Gastrocnemius medialis (tissue), 4 donors: ENCODE data around the gene THEM5. TPM values are rescaled to one million over a fixed set of nuclear protein-coding genes. Genes with fewer than 3 reads are reported as not detected.
A peak's percentile ranks its signal among the peaks of the same experiment; 100 is the strongest.

Source experiments
- ATAC-seq, 2 donors: fragments of 150-250 bp; one replicate each; pipeline ENCODE4 v1.9.1; 2016
- DNase-seq, 2 donors: peaks; one replicate each; pipeline ENCODE4 v3.0.0-alpha.2; 2019
- H3K27ac ChIP-seq, 4 donors: fragments of 200-600 bp; sonication (generic); 1 replicate in 1 of 4; 2 replicates in 3 of 4; pipeline ENCODE4 v1.5.1; 2016 to 2018; ENCODE audit warnings: mild to moderate bottlenecking in 2 of 4, moderate library complexity in 1 of 4
- H3K27me3 ChIP-seq, 3 donors: fragments of 200-600 bp; sonication (generic) in 2 of 3; 1 replicate in 1 of 3; 2 replicates in 2 of 3; pipeline versions ENCODE4 v1.5.1 to v1.6.0; 2016 to 2019; ENCODE audit warnings: mild to moderate bottlenecking in 1 of 3, moderate library complexity in 1 of 3
- H3K36me3 ChIP-seq, 2 donors: fragments of 200-600 bp; sonication (generic) in 1 of 2; one replicate each; pipeline ENCODE4 v1.5.1; 2017 to 2018
- H3K4me1 ChIP-seq, 2 donors: fragments of 200-600 bp; sonication (generic) in 1 of 2; one replicate each; pipeline ENCODE4 v1.5.1; 2016 to 2017; ENCODE audit warnings: mild to moderate bottlenecking in 2 of 2
- H3K4me3 ChIP-seq, 4 donors: fragments of 200-600 bp; sonication (generic) in 3 of 4; 1 replicate in 1 of 4; 2 replicates in 3 of 4; pipeline ENCODE4 v1.5.1; 2016 to 2019; ENCODE audit warnings: mild to moderate bottlenecking in 2 of 4
- H3K9me3 ChIP-seq, 3 donors: fragments of 200-600 bp; sonication (generic) in 2 of 3; 1 replicate in 1 of 3; 2 replicates in 2 of 3; pipeline ENCODE4 v1.5.1; 2016 to 2019
- POLR2A ChIP-seq, 2 donors: fragments of 450-650 bp; IDR thresholded peaks; one replicate each; pipeline ENCODE4 v1.6.1; 2017; ENCODE audit warnings: antibody characterized with exemption in 2 of 2, mild to moderate bottlenecking in 2 of 2, moderate library complexity in 2 of 2
- in situ Hi-C, 4 donors: fragments of 200-750 bp; cut with MboI; loops; one replicate each; pipeline versions ENCODE4 v1.15.0 to v1.8.0; 2017; ENCODE audit warnings: low sequenced_read_pairs in 4 of 4
- intact Hi-C: fragments of 100-400 bp; cut with DNase I; formaldehyde crosslinking; loops from one replicate; pipeline ENCODE4 v1.15.1; 2023; ENCODE audit warnings: low total_unique reads
- total RNA-seq, 4 donors: library from RNA; depleted of rRNA; stranded (reverse); fragments of >200 nt; gene quantifications; one replicate each; pipeline versions ENCODE4 v1.1.0 to v1.2.3, GENCODE V29; 2016
- TF ChIP-seq, protein P1 (sequence below), 5 experiments: fragments of 450-650 bp in 3 of 5; fragments of 200-600 bp in 2 of 5; sonication (generic) in 2 of 5; IDR thresholded peaks in 4 of 5; conservative IDR thresholded peaks in 1 of 5; 1 replicate in 4 of 5; 2 replicates in 1 of 5; pipeline ENCODE4 v1.5.1; 2016 to 2019; ENCODE audit warnings: antibody characterized with exemption in 5 of 5, mild to moderate bottlenecking in 3 of 5, moderate library complexity in 3 of 5

The THEM5 gene
- total RNA-seq, 4 donors from 2014 or later: not detected

DNA sequence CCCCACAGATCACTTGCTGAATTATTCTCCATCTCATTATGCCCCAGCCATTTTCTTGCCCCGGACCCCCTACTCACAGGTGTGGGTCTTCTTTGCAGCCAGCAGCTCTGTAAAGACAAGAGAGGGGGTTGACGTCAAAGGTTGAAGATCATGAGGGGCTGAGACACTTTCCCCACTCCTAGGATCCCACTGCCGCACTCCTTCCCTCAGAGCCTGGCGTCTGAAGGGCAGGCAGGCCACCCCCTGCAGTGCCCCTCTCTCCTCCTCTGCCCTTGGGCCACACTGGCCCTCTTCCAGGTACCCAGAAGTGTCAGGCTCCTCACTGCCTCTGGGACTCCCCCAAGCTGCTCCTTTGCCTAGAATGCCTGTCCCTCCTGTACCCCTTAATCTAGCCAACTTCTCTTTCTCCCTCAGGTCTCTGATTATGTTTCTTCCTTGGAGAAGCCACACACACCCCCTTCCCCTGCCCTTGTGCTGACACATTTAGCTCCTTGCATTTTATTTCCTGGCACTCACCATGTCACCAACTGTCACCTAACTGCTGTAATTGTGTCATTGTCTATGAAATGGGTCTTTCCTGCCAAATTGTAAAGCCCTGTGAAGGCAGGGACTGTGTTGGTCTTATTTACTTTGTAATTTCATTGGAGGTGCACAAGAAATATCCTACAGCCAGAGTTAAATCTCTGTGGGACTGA, 24.0 kb downstream of the THEM5 start:
- Histone ChIP-seq H3K36me3 (no peaks in the 10 kb centered on the region), H3K4me1 (peaks cover 58 to 73% of the 10 kb centered on the region in 2 donors), H3K27ac (peak overlapping the region; percentile 98 to 99 (median 99)), H3K4me3 (peak overlapping the region in 2 of 4 donors; percentile 78 to 84), H3K9me3 (no peaks in the 10 kb centered on the region), H3K27me3 (no peaks in the 10 kb centered on the region)
- no peak for DNase-seq
- intact Hi-C loops: loop anchor here (5.0 to 10.0 kb wide), 5 partner anchors 287 to 1805 kb away; partner anchors contain the start of genes CHTOP, TUFT1 and ZNF687
- no peak for TF ChIP-seq POLR2A (IDR thresholded peaks at IDR 0.05)
- TF ChIP-seq, protein P1, sequence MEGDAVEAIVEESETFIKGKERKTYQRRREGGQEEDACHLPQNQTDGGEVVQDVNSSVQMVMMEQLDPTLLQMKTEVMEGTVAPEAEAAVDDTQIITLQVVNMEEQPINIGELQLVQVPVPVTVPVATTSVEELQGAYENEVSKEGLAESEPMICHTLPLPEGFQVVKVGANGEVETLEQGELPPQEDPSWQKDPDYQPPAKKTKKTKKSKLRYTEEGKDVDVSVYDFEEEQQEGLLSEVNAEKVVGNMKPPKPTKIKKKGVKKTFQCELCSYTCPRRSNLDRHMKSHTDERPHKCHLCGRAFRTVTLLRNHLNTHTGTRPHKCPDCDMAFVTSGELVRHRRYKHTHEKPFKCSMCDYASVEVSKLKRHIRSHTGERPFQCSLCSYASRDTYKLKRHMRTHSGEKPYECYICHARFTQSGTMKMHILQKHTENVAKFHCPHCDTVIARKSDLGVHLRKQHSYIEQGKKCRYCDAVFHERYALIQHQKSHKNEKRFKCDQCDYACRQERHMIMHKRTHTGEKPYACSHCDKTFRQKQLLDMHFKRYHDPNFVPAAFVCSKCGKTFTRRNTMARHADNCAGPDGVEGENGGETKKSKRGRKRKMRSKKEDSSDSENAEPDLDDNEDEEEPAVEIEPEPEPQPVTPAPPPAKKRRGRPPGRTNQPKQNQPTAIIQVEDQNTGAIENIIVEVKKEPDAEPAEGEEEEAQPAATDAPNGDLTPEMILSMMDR (IDR thresholded peaks at IDR 0.05 in 4 of 5, conservative IDR thresholded peaks at IDR 0.05 in 1 of 5): no peak
- no peak for ATAC-seq
- in situ Hi-C loops: loop anchor here (5.0 to 25.0 kb wide), 4 partner anchors 42 to 242 kb away; partner anchors contain the start of gene SNX27 (in 1 of the 4)

DNA sequence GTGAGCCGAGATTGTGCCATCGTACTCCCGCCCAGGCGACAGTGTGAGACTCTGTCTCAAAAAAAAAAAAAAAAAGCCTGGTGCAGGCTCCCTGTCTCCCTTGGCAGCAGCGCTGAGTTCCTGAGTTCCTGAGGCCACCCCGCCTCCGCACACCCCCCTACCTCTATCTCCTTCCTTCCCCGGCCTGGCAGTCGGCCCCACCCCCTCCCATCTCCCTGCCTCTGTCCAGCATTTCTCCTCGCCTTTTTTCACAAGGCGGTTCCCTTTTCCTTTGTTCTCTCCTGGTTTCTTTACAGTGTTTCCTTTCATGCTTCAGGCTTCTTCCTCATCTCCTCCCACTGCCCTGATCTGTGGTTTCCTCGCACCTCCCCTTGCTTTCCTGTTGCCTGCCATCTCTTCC, 24.6 kb downstream of the THEM5 start:
- Histone ChIP-seq H3K27ac (peak overlapping the region; percentile 98 to 99 (median 99)), H3K4me1 (peaks cover 58 to 75% of the 10 kb centered on the region in 2 donors)
- ATAC-seq: no peak

DNA sequence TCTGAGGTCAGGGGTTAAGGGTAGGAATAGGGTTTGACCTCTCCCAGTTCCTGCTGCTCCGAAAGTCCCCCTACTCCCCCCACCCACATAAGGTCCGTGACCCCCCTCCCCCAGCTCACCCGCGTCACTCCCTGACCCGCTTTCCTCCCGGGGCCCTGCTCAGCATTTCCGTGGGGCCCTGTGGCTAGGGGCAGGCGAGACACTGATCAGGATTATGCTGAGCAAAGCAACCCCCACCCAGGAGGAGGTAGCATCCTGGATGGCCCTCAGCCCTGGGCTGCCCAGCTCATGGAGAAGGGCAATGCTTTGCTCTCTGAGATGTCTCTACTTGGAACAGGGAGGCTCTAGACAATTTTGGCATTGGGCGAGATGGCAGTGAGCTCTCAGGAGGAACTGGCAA, 25.7 kb downstream of the THEM5 start:
- H3K9me3 ChIP-seq: no peaks in the 10 kb centered on the region
- DNase-seq (no peak), ATAC-seq (no peak)
- H3K36me3 ChIP-seq: no peaks in the 10 kb centered on the region
- H3K4me3 ChIP-seq: peak overlapping the region in 1 of 4 donors; percentile 5
- in situ Hi-C loops (loop anchor here in 3 of 4 donors (5.0 to 25.0 kb wide), 3 partner anchors 41 to 241 kb away; partner anchors contain the start of gene SNX27 (in 1 of the 3)), intact Hi-C loops (loop anchor here (10.0 kb wide), 1 partner anchor 813 kb away; no protein-coding TSS in a partner anchor)
- TF ChIP-seq POLR2A (IDR thresholded peaks at IDR 0.05): no peak
- TF ChIP-seq, protein P1 (IDR thresholded peaks at IDR 0.05 in 4 of 5, conservative IDR thresholded peaks at IDR 0.05 in 1 of 5): no peak
- peaks cover 49 to 64% of the 10 kb centered on the region in 2 donors for H3K4me1 ChIP-seq
- no peaks in the 10 kb centered on the region for H3K27me3 ChIP-seq
- H3K27ac ChIP-seq: peak overlapping the region; percentile 98 to 99 (median 99)

More for the DNA sequence above, 24.6 kb downstream of the THEM5 start:
- no peak for TF ChIP-seq POLR2A (IDR thresholded peaks at IDR 0.05)
- TF ChIP-seq, protein P1 (IDR thresholded peaks at IDR 0.05 in 4 of 5, conservative IDR thresholded peaks at IDR 0.05 in 1 of 5): no peak
- Histone ChIP-seq H3K4me3 (no peak overlapping the region), H3K36me3 (no peaks in the 10 kb centered on the region), H3K9me3 (no peaks in the 10 kb centered on the region), H3K27me3 (no peaks in the 10 kb centered on the region)
- peak in 1 of 2 donors; percentile 80 for DNase-seq
- in situ Hi-C loops: loop anchor here in 3 of 4 donors (5.0 to 25.0 kb wide), 3 partner anchors 42 to 242 kb away; partner anchors contain the start of gene SNX27 (in 1 of the 3)
- intact Hi-C loops: loop anchor here (10.0 kb wide), 1 partner anchor 814 kb away; no protein-coding TSS in a partner anchor

DNA sequence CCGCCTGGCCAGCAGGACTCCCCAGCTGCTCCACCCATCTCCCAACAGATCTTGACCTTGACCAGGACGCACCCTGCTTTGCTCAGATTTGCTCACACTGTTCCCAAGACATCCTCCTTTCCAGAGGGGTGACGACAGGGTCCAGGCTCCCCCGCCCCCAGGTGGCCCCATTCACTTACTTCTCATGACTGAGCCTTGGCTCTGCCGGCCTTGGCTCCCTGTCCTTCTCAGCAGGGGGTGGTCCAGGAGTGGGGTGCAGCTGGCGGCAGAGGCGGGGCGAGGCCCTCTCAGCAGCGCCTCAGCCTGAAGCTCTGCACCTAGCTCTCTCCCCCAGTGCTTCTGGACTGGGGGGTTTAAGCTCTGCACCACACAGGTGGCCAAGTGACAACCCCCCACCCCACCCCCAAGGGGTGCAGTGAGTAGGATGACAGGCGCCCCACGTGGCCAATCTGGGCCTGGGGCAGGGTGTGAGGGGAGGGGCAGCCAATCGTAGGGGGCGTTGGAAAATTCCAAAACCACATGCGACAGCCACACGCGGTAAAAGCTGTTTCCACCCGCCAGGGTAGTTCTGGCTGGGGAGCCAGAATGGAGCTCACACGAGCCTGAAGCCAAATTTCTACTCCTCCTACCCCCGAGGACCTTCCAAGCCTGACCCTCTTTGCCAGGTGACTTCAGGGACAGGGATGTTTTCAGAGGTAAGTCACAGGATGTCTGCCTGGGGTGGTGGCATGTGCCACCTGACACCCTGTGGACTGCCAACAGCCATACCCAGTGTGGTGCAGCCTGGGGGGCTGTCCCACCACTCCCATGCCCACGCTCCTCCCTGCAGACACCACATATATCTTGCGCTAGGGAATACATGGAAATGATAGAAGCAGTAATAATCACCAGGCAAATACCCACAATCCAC, 27.5 kb downstream of the THEM5 start:
- Histone ChIP-seq H3K36me3 (no peaks in the 10 kb centered on the region), H3K4me3 (peak overlapping the region in 1 of 4 donors; percentile 35), H3K27ac (peak overlapping the region; percentile 98 to 99 (median 99)), H3K9me3 (no peaks in the 10 kb centered on the region), H3K4me1 (peaks cover 50 to 71% of the 10 kb centered on the region in 2 donors), H3K27me3 (no peaks in the 10 kb centered on the region)
- in situ Hi-C loops: loop anchor here in 3 of 4 donors (5.0 to 25.0 kb wide), 3 partner anchors 39 to 239 kb away; partner anchors contain the start of gene SNX27 (in 1 of the 3)
- TF ChIP-seq, protein P1 (IDR thresholded peaks at IDR 0.05 in 4 of 5, conservative IDR thresholded peaks at IDR 0.05 in 1 of 5): no peak
- peak in 1 of 2 donors; percentile 26 for TF ChIP-seq POLR2A (IDR thresholded peaks at IDR 0.05)
- peak; percentile 42 to 57 for ATAC-seq
- DNase-seq: peak; percentile 55 to 71
- intact Hi-C loops: loop anchor here (10.0 kb wide), 1 partner anchor 811 kb away; no protein-coding TSS in a partner anchor
